Astrocyte (in vitro differentiated cells and primary cell): Measurements from ENCODE around the gene EPHB2. TPM values are rescaled to one million over a fixed set of nuclear protein-coding genes. Genes with fewer than 3 reads are reported as not detected.

Source experiments
- DNase-seq: peaks from one replicate; pipeline ENCODE4 v3.0.0-alpha.2; 2010; ENCODE audit warnings: low read depth
- FAIRE-seq: peaks from 2 replicates; lab custom pipeline; 2011; peaks lifted over from hg19 to GRCh38; lab: Jason Lieb, UNC
- H2AFZ ChIP-seq: 2 replicates; pipeline ENCODE4 v1.6.0; 2012; ENCODE audit warnings: low read depth, low read length, inconsistent platforms
- H3K27ac ChIP-seq: 2 replicates; pipeline ENCODE4 v1.5.1; 2011; ENCODE audit warnings: low read depth, low read length, inconsistent platforms
- H3K27me3 ChIP-seq: 2 replicates; pipeline ENCODE4 v1.6.0; 2011; ENCODE audit warnings: low read length, inconsistent platforms; ENCODE audit not compliant: insufficient read depth
- H3K36me3 ChIP-seq: 2 replicates; pipeline ENCODE4 v1.5.1; 2011; ENCODE audit warnings: low read length, inconsistent platforms; ENCODE audit not compliant: insufficient read depth
- H3K4me1 ChIP-seq: 2 replicates; pipeline ENCODE4 v1.5.1; 2011; ENCODE audit warnings: low read length, inconsistent platforms; ENCODE audit not compliant: insufficient read depth
- H3K4me2 ChIP-seq: 2 replicates; pipeline ENCODE4 v1.6.0; 2012; ENCODE audit warnings: low read length, inconsistent platforms
- H3K4me3 ChIP-seq: 2 replicates; pipeline ENCODE4 v1.5.1; 2011; ENCODE audit warnings: low read depth, mild to moderate bottlenecking, low read length, inconsistent platforms; ENCODE audit not compliant: insufficient read depth
- H3K79me2 ChIP-seq: 2 replicates; pipeline ENCODE4 v1.6.0; 2012; ENCODE audit warnings: mild to moderate bottlenecking, low read length, inconsistent platforms; ENCODE audit not compliant: insufficient read depth
- H3K9ac ChIP-seq: 2 replicates; pipeline ENCODE4 v1.6.0; 2012; ENCODE audit warnings: mild to moderate bottlenecking, low read length, inconsistent platforms
- H3K9me3 ChIP-seq: 2 replicates; pipeline ENCODE4 v1.5.1; 2012; ENCODE audit warnings: low read depth, mild to moderate bottlenecking, low read length, inconsistent platforms; ENCODE audit not compliant: insufficient read depth
- H4K20me1 ChIP-seq: 2 replicates; pipeline ENCODE4 v1.6.0; 2012; ENCODE audit warnings: low read length, inconsistent platforms; ENCODE audit not compliant: insufficient read depth
- H3K27ac Mint-ChIP-seq: one replicate; pipeline ENCODE4 v1.8.0; 2021; ENCODE audit warnings: mild to moderate bottlenecking, mixed read lengths; ENCODE audit not compliant: unreplicated experiment
- H3K27me3 Mint-ChIP-seq: one replicate; pipeline ENCODE4 v1.8.0; 2021; ENCODE audit warnings: low read depth, mixed read lengths; ENCODE audit not compliant: unreplicated experiment
- H3K36me3 Mint-ChIP-seq: one replicate; pipeline ENCODE4 v1.8.0; 2021; ENCODE audit warnings: low read depth, mixed read lengths; ENCODE audit not compliant: unreplicated experiment
- H3K4me1 Mint-ChIP-seq: one replicate; pipeline ENCODE4 v1.8.0; 2021; ENCODE audit warnings: low read depth, mixed read lengths; ENCODE audit not compliant: unreplicated experiment
- H3K4me3 Mint-ChIP-seq: one replicate; pipeline ENCODE4 v1.8.0; 2021; ENCODE audit warnings: mild to moderate bottlenecking, moderate library complexity, mixed read lengths; ENCODE audit not compliant: unreplicated experiment
- H3K9me3 Mint-ChIP-seq: one replicate; pipeline ENCODE4 v1.8.0; 2021; ENCODE audit warnings: mild to moderate bottlenecking, mixed read lengths; ENCODE audit not compliant: unreplicated experiment
- CTCF ChIP-seq: IDR thresholded peaks from 2 replicates; pipeline ENCODE4 v1.5.1; 2011; ENCODE audit warnings: low read depth, mild to moderate bottlenecking, inconsistent platforms, low read length, moderate library complexity; ENCODE audit not compliant: insufficient read depth
- EZH2 ChIP-seq: IDR thresholded peaks from 2 replicates; pipeline ENCODE4 v1.6.1; 2012; ENCODE audit warnings: mild to moderate bottlenecking, low read length, inconsistent platforms; ENCODE audit not compliant: insufficient read depth
- total RNA-seq: library from RNA; stranded (reverse); gene quantifications from 2 replicates; pipeline ENCODE4 v1.2.1, GENCODE V29; 2021

The EPHB2 gene
- total RNA-seq, 1 donor from 2014 or later: 8.4 TPM

- peaks cover 29% of the 10 kb centered on the region for H3K79me2 ChIP-seq
- H3K4me2 ChIP-seq: no peak overlapping the region
- TF ChIP-seq CTCF (no peak), EZH2 (no peak)
- H3K4me3 ChIP-seq: no peak overlapping the region
- peaks cover 57% of the 10 kb centered on the region for H3K27me3 Mint-ChIP-seq
- peaks cover 64% of the 10 kb centered on the region for H4K20me1 ChIP-seq
- no peak for DNase-seq
- no peaks in the 10 kb centered on the region for H3K36me3 ChIP-seq
- H3K27ac Mint-ChIP-seq: no peak overlapping the region
- H3K9me3 Mint-ChIP-seq: no peaks in the 10 kb centered on the region
- peaks cover 6% of the 10 kb centered on the region for H3K4me1 ChIP-seq
- no peaks in the 10 kb centered on the region for H3K4me1 Mint-ChIP-seq
- H3K27ac ChIP-seq: no peak overlapping the region
- no peak for FAIRE-seq
- no peak overlapping the region for H3K9ac ChIP-seq
- H3K27me3 ChIP-seq: no peaks in the 10 kb centered on the region
- peaks cover 8% of the 10 kb centered on the region for H3K36me3 Mint-ChIP-seq
- no peak overlapping the region for H2AFZ ChIP-seq
- no peaks in the 10 kb centered on the region for H3K9me3 ChIP-seq
- H3K4me3 Mint-ChIP-seq: no peak overlapping the region
These were observed 87.4 kb downstream of the EPHB2 start for GRCh38 chr1:22798083-22798482.

GRCh38 chr1:22799971-22800370 lies 89.3 kb downstream of the EPHB2 start:
- H3K4me2 ChIP-seq: no peak overlapping the region
- peaks cover 6% of the 10 kb centered on the region for H3K4me1 Mint-ChIP-seq
- peaks cover 48% of the 10 kb centered on the region for H3K27me3 Mint-ChIP-seq
- H3K36me3 Mint-ChIP-seq: peaks cover 8% of the 10 kb centered on the region
- H3K4me1 ChIP-seq: peaks cover 7% of the 10 kb centered on the region
- H4K20me1 ChIP-seq: peaks cover 56% of the 10 kb centered on the region
- no peaks in the 10 kb centered on the region for H3K9me3 ChIP-seq
- H3K36me3 ChIP-seq: no peaks in the 10 kb centered on the region
- H3K27ac ChIP-seq: no peak overlapping the region
- no peak overlapping the region for H3K9ac ChIP-seq
- H3K79me2 ChIP-seq: peaks cover 24% of the 10 kb centered on the region
- FAIRE-seq (no peak), DNase-seq (no peak)
- H3K27me3 ChIP-seq: no peaks in the 10 kb centered on the region
- H3K9me3 Mint-ChIP-seq: no peaks in the 10 kb centered on the region
- TF ChIP-seq CTCF: no peak
- TF ChIP-seq EZH2: no peak
- H3K4me3 ChIP-seq: no peak overlapping the region
- no peak overlapping the region for H3K4me3 Mint-ChIP-seq
- H3K27ac Mint-ChIP-seq: no peak overlapping the region
- H2AFZ ChIP-seq: no peak overlapping the region

GRCh38 chr1:22800629-22801028 lies 90.0 kb downstream of the EPHB2 start:
- H3K4me3 ChIP-seq: no peak overlapping the region
- no peaks in the 10 kb centered on the region for H3K27me3 ChIP-seq
- H3K79me2 ChIP-seq: peaks cover 24% of the 10 kb centered on the region
- FAIRE-seq (no peak), DNase-seq (no peak)
- peaks cover 5% of the 10 kb centered on the region for H3K36me3 Mint-ChIP-seq
- TF ChIP-seq CTCF (no peak), EZH2 (no peak)
- H3K27me3 Mint-ChIP-seq: peaks cover 42% of the 10 kb centered on the region
- H3K9me3 Mint-ChIP-seq: no peaks in the 10 kb centered on the region
- H3K36me3 ChIP-seq: no peaks in the 10 kb centered on the region
- H3K4me2 ChIP-seq: no peak overlapping the region
- H3K4me1 ChIP-seq: peaks cover 7% of the 10 kb centered on the region
- H3K9ac ChIP-seq: no peak overlapping the region
- no peak overlapping the region for H3K27ac ChIP-seq
- H3K4me1 Mint-ChIP-seq: peaks cover 11% of the 10 kb centered on the region
- no peaks in the 10 kb centered on the region for H3K9me3 ChIP-seq
- no peak overlapping the region for H3K27ac Mint-ChIP-seq
- H2AFZ ChIP-seq: no peak overlapping the region
- H4K20me1 ChIP-seq: peaks cover 61% of the 10 kb centered on the region
- no peak overlapping the region for H3K4me3 Mint-ChIP-seq
